B cell (primary cell): Measurements from ENCODE around the gene ARHGEF4. TPM values are rescaled to one million over a fixed set of nuclear protein-coding genes. Genes with fewer than 3 reads are reported as not detected.

Experiments
- ATAC-seq: fragments of 200-7000 bp; cut with Tn5 transposase; one replicate; pipeline ENCODE4 v1.10.0; 2021; ENCODE audit warnings: low read depth, mild to moderate bottlenecking, moderate number of reproducible peaks, moderate library complexity
- CTCF ChIA-PET: fragments of 350-600 bp; sonication (Branson Sonifier 250); formaldehyde crosslinking; loops from one replicate; lab custom pipeline; 2021; ENCODE audit warnings: antibody characterized with exemption, inconsistent platforms; lab: Charles Lee
- POLR2A ChIA-PET: fragments of 350-600 bp; sonication (Branson Sonifier 250); formaldehyde crosslinking; loops from one replicate; lab custom pipeline; 2021; ENCODE audit warnings: antibody characterized with exemption; lab: Charles Lee
- DNase-seq: peaks from one replicate; pipeline ENCODE4 v3.0.0; 2013
- H2AFZ ChIP-seq: 2 replicates; pipeline ENCODE4 v1.6.1; 2012; ENCODE audit warnings: mild to moderate bottlenecking, low read depth, low read length; ENCODE audit not compliant: insufficient read depth, poor library complexity, severe bottlenecking
- H3K27ac ChIP-seq, 2 donors: 1 replicate in 1 of 2; 2 replicates in 1 of 2; pipeline ENCODE4 v1.5.1; 2012 to 2013; ENCODE audit warnings: low read length in 2 of 2, mild to moderate bottlenecking in 2 of 2, moderate library complexity in 1 of 2
- H3K27me3 ChIP-seq, 4 experiments: fragments of 200-600 bp in 1 of 4; sonication (generic) in 1 of 4; replicated peaks in 1 of 4; 1 replicate in 2 of 4; 2 replicates in 2 of 4; pipeline versions ENCODE4 v1.6.1 to v1.7.0; 2013 to 2016; ENCODE audit warnings: low read length in 3 of 4, mild to moderate bottlenecking in 2 of 4, mixed read lengths in 1 of 4, moderate library complexity in 1 of 4; ENCODE audit not compliant: insufficient read depth in 4 of 4, control insufficient read depth in 3 of 4; ENCODE audit errors: control extremely low read depth in 1 of 4
- H3K36me3 ChIP-seq, 2 experiments: replicated peaks in 1 of 2; 1 replicate in 1 of 2; 2 replicates in 1 of 2; pipeline versions ENCODE4 v1.6.1 to v1.7.1; 2013; ENCODE audit warnings: low read length in 1 of 2; ENCODE audit not compliant: insufficient read depth in 2 of 2, control insufficient read depth in 1 of 2; ENCODE audit errors: control extremely low read depth in 1 of 2, extremely low read depth in 1 of 2
- H3K4me1 ChIP-seq, 2 donors: fragments of 200-600 bp in 1 of 2; sonication (generic) in 1 of 2; 1 replicate in 1 of 2; 2 replicates in 1 of 2; pipeline versions ENCODE4 v1.5.1 to v1.6.1; 2013 to 2017; ENCODE audit warnings: low read length in 2 of 2; ENCODE audit not compliant: control insufficient read depth in 2 of 2, insufficient read depth in 2 of 2
- H3K4me2 ChIP-seq: replicated peaks from 2 replicates; pipeline ENCODE3; 2012; ENCODE audit warnings: mild to moderate bottlenecking, low read depth, low read length; ENCODE audit not compliant: poor library complexity, severe bottlenecking
- H3K4me3 ChIP-seq, 5 experiments: fragments of 200-600 bp in 1 of 5; sonication (generic) in 1 of 5; 1 replicate in 3 of 5; 2 replicates in 2 of 5; pipeline versions ENCODE4 v1.5.1 to v1.7.0; 2011 to 2016; ENCODE audit warnings: low read length in 4 of 5, mild to moderate bottlenecking in 4 of 5, low read depth in 2 of 5, control low read depth in 1 of 5, moderate library complexity in 1 of 5; ENCODE audit not compliant: insufficient read depth in 1 of 5; ENCODE audit errors: control extremely low read depth in 1 of 5, extremely low read depth in 1 of 5
- H3K79me2 ChIP-seq: fragments of 200-600 bp; sonication (generic); one replicate; pipeline ENCODE4 v1.6.0; 2016; ENCODE audit warnings: low read length; ENCODE audit not compliant: control insufficient read depth, insufficient read depth
- H3K9ac ChIP-seq: fragments of 200-600 bp; sonication (generic); 2 replicates; pipeline ENCODE4 v1.6.1; 2017; ENCODE audit warnings: mild to moderate bottlenecking, low read length, moderate library complexity
- H3K9me3 ChIP-seq, 3 donors: one replicate each; pipeline versions ENCODE4 v1.6.1 to v1.7.1; 2013; ENCODE audit warnings: low read length in 2 of 3; ENCODE audit not compliant: control insufficient read depth in 2 of 3, insufficient read depth in 1 of 3; ENCODE audit errors: control extremely low read depth in 1 of 3
- H4K20me1 ChIP-seq: 2 replicates; pipeline ENCODE4 v1.6.0; 2012; ENCODE audit warnings: mild to moderate bottlenecking, low read length; ENCODE audit not compliant: insufficient read depth, control insufficient read depth, poor library complexity, severe bottlenecking
- H3K27ac Mint-ChIP-seq: one replicate; pipeline ENCODE4 v1.8.0; 2021; ENCODE audit warnings: mixed read lengths
- H3K27me3 Mint-ChIP-seq: one replicate; pipeline ENCODE4 v1.8.0; 2021; ENCODE audit warnings: mixed read lengths
- H3K4me1 Mint-ChIP-seq: one replicate; pipeline ENCODE4 v1.8.0; 2021; ENCODE audit warnings: mixed read lengths
- H3K4me3 Mint-ChIP-seq: one replicate; pipeline ENCODE4 v1.8.0; 2021; ENCODE audit warnings: mixed read lengths
- H3K9me3 Mint-ChIP-seq: one replicate; pipeline ENCODE4 v1.8.0; 2022; ENCODE audit warnings: mixed read lengths; ENCODE audit not compliant: insufficient read depth
- CTCF ChIP-seq: fragments of 200-600 bp; IDR thresholded peaks from one replicate; pipeline ENCODE4 v1.8.0; 2022; ENCODE audit warnings: antibody characterized with exemption, mild to moderate bottlenecking
- EZH2 ChIP-seq: IDR thresholded peaks from 2 replicates; pipeline ENCODE4 v1.6.1; 2012; ENCODE audit warnings: borderline replicate concordance, low read depth, mild to moderate bottlenecking, moderate library complexity, low read length; ENCODE audit not compliant: insufficient read depth, poor library complexity, severe bottlenecking
- WGBS: methylation state at CpG from one replicate; pipeline ENCODE4 v1.1.5; 2013; ENCODE audit warnings: missing lambda C conversion rate; ENCODE audit not compliant: insufficient coverage; 5-methylcytosine and 5-hydroxymethylcytosine counted together
- intact Hi-C: fragments of 100-400 bp; cut with micrococcal nuclease; formaldehyde crosslinking; loops from one replicate; pipeline ENCODE4 v1.10.0; 2022
- polyA plus RNA-seq: library from polyadenylated mRNA; depleted of rRNA; stranded (reverse); fragments of >200 nt; gene quantifications from 2 replicates; pipeline ENCODE4 v1.2.3, GENCODE V29; 2012
- total RNA-seq, 2 donors: library from RNA; stranded (reverse); fragments of 120-200 nt in 1 of 2; gene quantifications; 1 replicate in 1 of 2; 2 replicates in 1 of 2; pipeline versions ENCODE4 v1.2.3 to v1.2.4, GENCODE V29; 2013 to 2022

Gene ARHGEF4
- total and polyA plus RNA-seq, 2 donors (not counting 1 experiment from before 2014, with no cell fraction given), result 2.1 TPM; not detected in 1

- Mint-ChIP-seq H3K9me3 (no peaks in the 10 kb centered on the region), H3K4me3 (no peak overlapping the region), H3K4me1 (peaks cover 15% of the 10 kb centered on the region), H3K27me3 (peaks cover 10% of the 10 kb centered on the region), H3K27ac (no peak overlapping the region)
- no peak for TF ChIP-seq EZH2
- no peaks in the 10 kb centered on the region for H4K20me1 ChIP-seq
- ChIA-PET CTCF (interaction anchor here (0.6 to 2.5 kb wide), 5 partner anchors 13 to 645 kb away, joined by 3 to 10 read pairs (median 4); no protein-coding TSS in a partner anchor), POLR2A (interaction anchor here (0.9 kb wide), 1 partner anchor 27 kb away, joined by 5 read pairs; no protein-coding TSS in a partner anchor)
- WGBS, result 70% methylated on average over 24 of the region's 26 CpGs
- peaks cover 0 to 14% of the 10 kb centered on the region in 2 donors for H3K4me1 ChIP-seq
- H3K9ac ChIP-seq, result no peak overlapping the region
- H3K27ac ChIP-seq, result no peak overlapping the region
- no peaks in the 10 kb centered on the region for H3K79me2 ChIP-seq
- peak; percentile 60 for ATAC-seq
- H3K27me3 ChIP-seq, result peaks cover 0 to 3% (median 0%) of the 10 kb centered on the region in 4 experiments
- peaks cover 0 to 3% (median 2%) of the 10 kb centered on the region in 3 donors for H3K9me3 ChIP-seq
- H2AFZ ChIP-seq, result no peak overlapping the region
- H3K36me3 ChIP-seq, result no peaks in the 10 kb centered on the region
- DNase-seq, result no peak
- H3K4me2 ChIP-seq, result no peak overlapping the region
- intact Hi-C loops, result no loop called here
- no peak overlapping the region for H3K4me3 ChIP-seq
Observed at GRCh38 chr2:130850788-130851623, 14.3 kb downstream of the ARHGEF4 start.

GRCh38 chr2:130851624-130852382, 15.1 kb downstream of the ARHGEF4 start:
- intact Hi-C loops, result no loop called here
- CTCF ChIA-PET, result interaction anchor here (0.6 to 2.5 kb wide), 5 partner anchors 14 to 644 kb away, joined by 3 to 10 read pairs (median 4); no protein-coding TSS in a partner anchor
- peaks cover 10% of the 10 kb centered on the region for H3K27me3 Mint-ChIP-seq

More at GRCh38 chr2:130851624-130852382, 15.1 kb downstream of the ARHGEF4 start:
- Histone ChIP-seq H3K9ac (no peak overlapping the region), H3K4me3 (no peak overlapping the region), H3K27me3 (peaks cover 0 to 3% (median 0%) of the 10 kb centered on the region in 4 experiments), H3K36me3 (no peaks in the 10 kb centered on the region), H2AFZ (no peak overlapping the region), H3K9me3 (peaks cover 1 to 3% (median 3%) of the 10 kb centered on the region in 3 donors), H3K4me2 (no peak overlapping the region), H4K20me1 (no peaks in the 10 kb centered on the region), H3K4me1 (peaks cover 0 to 14% of the 10 kb centered on the region in 2 donors), H3K79me2 (no peaks in the 10 kb centered on the region), H3K27ac (no peak overlapping the region)
- no peak for TF ChIP-seq EZH2
- no peak for TF ChIP-seq CTCF
- H3K4me1 Mint-ChIP-seq, result peaks cover 15% of the 10 kb centered on the region
- ATAC-seq (no peak), DNase-seq (no peak)
- no peak overlapping the region for H3K4me3 Mint-ChIP-seq
- no peaks in the 10 kb centered on the region for H3K9me3 Mint-ChIP-seq
- POLR2A ChIA-PET, result interaction anchor here (0.9 kb wide), 1 partner anchor 27 kb away, joined by 5 read pairs; no protein-coding TSS in a partner anchor
- no peak overlapping the region for H3K27ac Mint-ChIP-seq
- 87% methylated on average over 11 of the region's 14 CpGs for WGBS
